GM21381 (cell line): Measurements from ENCODE around the gene SORCS2.
"Not testable (repeated sequence)": the region's sequence is repeated elsewhere in the genome, so short reads cannot be mapped to it uniquely, and the experiment has no call there.

Source experiments
- ATAC-seq: cut with Tn5 transposase; IDR thresholded peaks from one replicate; pipeline ENCODE4 v1.9.1; 2021; ENCODE audit warnings: mild to moderate bottlenecking, moderate library complexity; ENCODE audit not compliant: unreplicated experiment

The SORCS2 gene

GRCh38 chr4:7159923-7160322, 32.4 kb upstream of the SORCS2 start:
- no peak for ATAC-seq

GRCh38 chr4:7160439-7160838, 31.9 kb upstream of the SORCS2 start:
- no peak for ATAC-seq

GRCh38 chr4:7160951-7161440, 31.3 kb upstream of the SORCS2 start:
- no peak for ATAC-seq

GRCh38 chr4:7161721-7162214, 30.6 kb upstream of the SORCS2 start:
- no peak for ATAC-seq

- not testable (repeated sequence) for ATAC-seq
Observed at GRCh38 chr4:7165056-7165873, 27.1 kb upstream of the SORCS2 start.

GRCh38 chr4:7165874-7166201, 26.5 kb upstream of the SORCS2 start:
- ATAC-seq = no peak

- no peak for ATAC-seq
Observed at GRCh38 chr4:7166237-7166636, 26.1 kb upstream of the SORCS2 start.

GRCh38 chr4:7166981-7167700, 25.2 kb upstream of the SORCS2 start:
- ATAC-seq = no peak

- no peak for ATAC-seq
Observed at GRCh38 chr4:7167706-7168105, 24.6 kb upstream of the SORCS2 start.

- ATAC-seq = no peak
Observed at GRCh38 chr4:7168106-7168505, 24.2 kb upstream of the SORCS2 start.

GRCh38 chr4:7169134-7169533, 23.2 kb upstream of the SORCS2 start:
- no peak for ATAC-seq

GRCh38 chr4:7170012-7170411, 22.3 kb upstream of the SORCS2 start:
- no peak for ATAC-seq

- ATAC-seq = no peak
Observed at GRCh38 chr4:7171191-7171900, 21.0 kb upstream of the SORCS2 start.

- ATAC-seq = no peak
Observed at GRCh38 chr4:7172508-7172907, 19.8 kb upstream of the SORCS2 start.

GRCh38 chr4:7172946-7173345, 19.4 kb upstream of the SORCS2 start:
- no peak for ATAC-seq

GRCh38 chr4:7173841-7174449, 18.4 kb upstream of the SORCS2 start:
- ATAC-seq = no peak

- no peak for ATAC-seq
Observed at GRCh38 chr4:7179158-7179557, 13.2 kb upstream of the SORCS2 start.

- no peak for ATAC-seq
Observed at GRCh38 chr4:7180938-7181337, 11.4 kb upstream of the SORCS2 start.

- no peak for ATAC-seq
Observed at GRCh38 chr4:7182616-7183015, 9.7 kb upstream of the SORCS2 start.

GRCh38 chr4:7183161-7183560, 9.2 kb upstream of the SORCS2 start:
- ATAC-seq = no peak
